Spleen (tissue), 7 donors: Measurements from ENCODE around the gene TNFSF15.

Experiments
- POLR2A ChIP-seq, 3 donors: fragments of 450-650 bp; IDR thresholded peaks; one replicate each; pipeline ENCODE4 v1.5.1; 2017; ENCODE audit warnings: antibody characterized with exemption in 3 of 3, mild to moderate bottlenecking in 1 of 3
- TF ChIP-seq, protein P1 (sequence below), 11 experiments: fragments of 200-600 bp in 7 of 11; fragments of 450-650 bp in 4 of 11; sonication (generic) in 4 of 11; IDR thresholded peaks in 8 of 11; conservative IDR thresholded peaks in 3 of 11; 1 replicate in 7 of 11; 2 replicates in 4 of 11; pipeline versions ENCODE4 v1.4.0 to v1.8.0; 2016 to 2021; ENCODE audit warnings: antibody characterized with exemption in 11 of 11, inconsistent platforms in 4 of 11, mild to moderate bottlenecking in 1 of 11
- donor health status: DM: no; HTN: no; CAD: no; lungs with moderate emphysema.
- donor health status: DM: no; HTN: no; CAD: no.
- donor health status: DM: no; HTN: no; CAD: no.

DNA sequence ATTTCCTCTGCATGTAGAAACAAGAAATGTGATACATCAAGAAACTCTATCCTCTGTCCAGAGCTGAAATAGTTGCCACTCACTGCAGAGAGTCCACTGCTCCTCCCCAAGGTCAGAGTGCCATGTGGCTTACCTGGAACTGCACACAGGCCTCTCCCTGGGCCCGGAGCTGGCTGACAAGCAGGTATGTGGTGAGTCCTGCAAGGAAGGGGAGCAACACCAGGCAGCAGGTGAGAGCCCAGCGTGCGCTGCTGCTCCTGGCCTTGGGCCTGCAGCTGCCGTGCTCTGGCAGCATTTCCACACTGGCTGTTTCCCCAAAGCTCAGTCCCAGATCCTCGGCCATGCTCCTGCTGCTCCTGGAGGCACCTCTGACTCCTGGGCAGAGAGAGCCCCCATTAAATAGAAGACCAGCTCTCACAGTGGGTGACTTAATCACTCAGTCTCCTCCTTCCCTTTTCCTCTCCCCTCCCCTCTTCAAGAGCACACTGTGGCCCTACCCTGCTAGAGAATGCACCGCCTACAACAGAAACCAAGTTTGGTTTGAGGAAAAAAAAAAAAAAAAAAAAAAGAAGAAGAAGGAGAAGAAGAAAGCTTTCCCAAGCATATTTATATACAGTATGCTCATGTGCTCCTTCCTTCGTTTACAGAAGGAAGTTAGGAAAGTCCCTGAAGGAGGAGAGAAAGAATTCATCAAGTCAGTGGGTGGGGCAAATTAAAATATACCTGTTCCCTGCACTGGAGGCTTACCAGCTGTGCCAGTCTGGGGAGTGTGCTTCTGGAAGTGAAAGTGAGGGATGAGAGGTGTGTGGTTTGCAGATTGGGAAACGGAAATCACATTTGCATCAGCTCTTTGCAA, at the start of gene TNFSF15:
- TF ChIP-seq, protein P1, sequence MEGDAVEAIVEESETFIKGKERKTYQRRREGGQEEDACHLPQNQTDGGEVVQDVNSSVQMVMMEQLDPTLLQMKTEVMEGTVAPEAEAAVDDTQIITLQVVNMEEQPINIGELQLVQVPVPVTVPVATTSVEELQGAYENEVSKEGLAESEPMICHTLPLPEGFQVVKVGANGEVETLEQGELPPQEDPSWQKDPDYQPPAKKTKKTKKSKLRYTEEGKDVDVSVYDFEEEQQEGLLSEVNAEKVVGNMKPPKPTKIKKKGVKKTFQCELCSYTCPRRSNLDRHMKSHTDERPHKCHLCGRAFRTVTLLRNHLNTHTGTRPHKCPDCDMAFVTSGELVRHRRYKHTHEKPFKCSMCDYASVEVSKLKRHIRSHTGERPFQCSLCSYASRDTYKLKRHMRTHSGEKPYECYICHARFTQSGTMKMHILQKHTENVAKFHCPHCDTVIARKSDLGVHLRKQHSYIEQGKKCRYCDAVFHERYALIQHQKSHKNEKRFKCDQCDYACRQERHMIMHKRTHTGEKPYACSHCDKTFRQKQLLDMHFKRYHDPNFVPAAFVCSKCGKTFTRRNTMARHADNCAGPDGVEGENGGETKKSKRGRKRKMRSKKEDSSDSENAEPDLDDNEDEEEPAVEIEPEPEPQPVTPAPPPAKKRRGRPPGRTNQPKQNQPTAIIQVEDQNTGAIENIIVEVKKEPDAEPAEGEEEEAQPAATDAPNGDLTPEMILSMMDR (IDR thresholded peaks at IDR 0.05 in 8 of 11, conservative IDR thresholded peaks at IDR 0.05 in 3 of 11), result no peak
- no peak for TF ChIP-seq POLR2A (IDR thresholded peaks at IDR 0.05)
